ENCODE measurements around the gene KHDRBS2. TPM values are rescaled to one million over a fixed set of nuclear protein-coding genes. Genes with fewer than 3 reads are reported as not detected.

The KHDRBS2 gene
- total RNA-seq, 1 donor = not detected

DNA sequence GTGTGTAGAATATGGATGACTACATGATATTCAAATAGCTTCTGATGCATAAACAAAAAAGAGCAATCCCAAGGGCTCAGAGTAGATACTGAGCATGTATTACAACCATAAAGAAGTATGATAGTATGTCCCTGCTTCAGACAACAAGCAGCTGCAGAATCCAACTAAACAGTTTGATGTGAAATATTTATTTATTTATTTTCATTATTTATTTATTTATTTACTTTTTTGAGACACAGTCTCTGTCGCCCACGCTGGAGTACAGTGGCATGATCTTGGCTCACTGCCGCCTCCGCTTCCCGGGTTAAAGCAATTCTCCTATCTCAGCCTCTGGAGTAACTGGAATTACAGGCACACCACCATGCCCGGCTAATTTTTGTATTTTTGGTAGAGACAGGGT is 384.3 kb downstream of the KHDRBS2 start:
- H3K4me3 ChIP-seq (ENCODE audit: low read depth, low read length) = no peak overlapping the region
- TF ChIP-seq, protein P1, sequence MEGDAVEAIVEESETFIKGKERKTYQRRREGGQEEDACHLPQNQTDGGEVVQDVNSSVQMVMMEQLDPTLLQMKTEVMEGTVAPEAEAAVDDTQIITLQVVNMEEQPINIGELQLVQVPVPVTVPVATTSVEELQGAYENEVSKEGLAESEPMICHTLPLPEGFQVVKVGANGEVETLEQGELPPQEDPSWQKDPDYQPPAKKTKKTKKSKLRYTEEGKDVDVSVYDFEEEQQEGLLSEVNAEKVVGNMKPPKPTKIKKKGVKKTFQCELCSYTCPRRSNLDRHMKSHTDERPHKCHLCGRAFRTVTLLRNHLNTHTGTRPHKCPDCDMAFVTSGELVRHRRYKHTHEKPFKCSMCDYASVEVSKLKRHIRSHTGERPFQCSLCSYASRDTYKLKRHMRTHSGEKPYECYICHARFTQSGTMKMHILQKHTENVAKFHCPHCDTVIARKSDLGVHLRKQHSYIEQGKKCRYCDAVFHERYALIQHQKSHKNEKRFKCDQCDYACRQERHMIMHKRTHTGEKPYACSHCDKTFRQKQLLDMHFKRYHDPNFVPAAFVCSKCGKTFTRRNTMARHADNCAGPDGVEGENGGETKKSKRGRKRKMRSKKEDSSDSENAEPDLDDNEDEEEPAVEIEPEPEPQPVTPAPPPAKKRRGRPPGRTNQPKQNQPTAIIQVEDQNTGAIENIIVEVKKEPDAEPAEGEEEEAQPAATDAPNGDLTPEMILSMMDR (IDR thresholded peaks at IDR 0.05; ENCODE audit: insufficient read depth, low read depth, low read length) = no peak
- no peak for DNase-seq (ENCODE audit: low read depth)

DNA sequence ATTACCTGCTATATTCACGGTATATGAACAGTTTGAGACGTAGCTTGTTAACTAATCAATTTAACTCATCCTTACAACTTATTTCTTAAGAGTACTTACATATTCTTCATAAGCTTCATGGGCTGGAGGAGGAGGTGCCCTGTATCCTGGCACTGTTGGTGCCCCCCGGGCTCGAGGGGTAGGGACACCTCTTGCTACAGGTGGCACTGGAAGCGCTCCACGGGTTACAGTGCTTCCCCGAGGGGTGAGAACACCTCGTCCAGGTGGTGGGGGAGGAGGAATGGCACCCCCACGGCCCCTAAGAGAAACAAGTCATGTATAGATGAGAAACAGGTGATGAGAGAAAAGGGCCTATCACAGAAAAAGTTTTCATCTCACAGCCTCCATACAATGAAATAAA is 391.5 kb downstream of the KHDRBS2 start:
- DNase-seq (ENCODE audit: low read depth) = no peak
- no peak overlapping the region for H3K4me3 ChIP-seq (ENCODE audit: low read depth, low read length)
- TF ChIP-seq, protein P1 (IDR thresholded peaks at IDR 0.05; ENCODE audit: insufficient read depth, low read depth, low read length) = no peak

DNA sequence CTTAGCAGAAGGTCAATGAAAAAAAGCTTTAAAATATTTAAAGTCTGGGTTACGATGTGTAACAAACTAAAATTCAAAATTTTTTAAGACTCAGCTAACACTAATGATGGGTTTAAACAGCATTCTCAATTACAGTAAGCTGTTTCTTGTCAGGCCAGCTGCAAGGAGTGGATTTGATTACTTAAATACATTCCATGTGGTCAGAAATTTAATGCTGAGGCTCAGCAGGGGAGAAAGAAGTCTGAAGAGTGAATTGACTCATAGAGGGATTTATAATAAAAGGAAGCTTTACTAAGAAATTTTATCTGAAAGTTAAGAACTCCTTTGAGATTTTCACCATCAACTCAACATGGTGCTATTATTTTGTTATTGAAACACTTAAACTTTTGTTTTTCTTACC is 398.6 kb downstream of the KHDRBS2 start:
- H3K4me3 ChIP-seq (ENCODE audit: low read depth, low read length) = no peak overlapping the region
- peak; percentile 1 for DNase-seq (ENCODE audit: low read depth)
- TF ChIP-seq, protein P1 (IDR thresholded peaks at IDR 0.05; ENCODE audit: insufficient read depth, low read depth, low read length) = no peak

DNA sequence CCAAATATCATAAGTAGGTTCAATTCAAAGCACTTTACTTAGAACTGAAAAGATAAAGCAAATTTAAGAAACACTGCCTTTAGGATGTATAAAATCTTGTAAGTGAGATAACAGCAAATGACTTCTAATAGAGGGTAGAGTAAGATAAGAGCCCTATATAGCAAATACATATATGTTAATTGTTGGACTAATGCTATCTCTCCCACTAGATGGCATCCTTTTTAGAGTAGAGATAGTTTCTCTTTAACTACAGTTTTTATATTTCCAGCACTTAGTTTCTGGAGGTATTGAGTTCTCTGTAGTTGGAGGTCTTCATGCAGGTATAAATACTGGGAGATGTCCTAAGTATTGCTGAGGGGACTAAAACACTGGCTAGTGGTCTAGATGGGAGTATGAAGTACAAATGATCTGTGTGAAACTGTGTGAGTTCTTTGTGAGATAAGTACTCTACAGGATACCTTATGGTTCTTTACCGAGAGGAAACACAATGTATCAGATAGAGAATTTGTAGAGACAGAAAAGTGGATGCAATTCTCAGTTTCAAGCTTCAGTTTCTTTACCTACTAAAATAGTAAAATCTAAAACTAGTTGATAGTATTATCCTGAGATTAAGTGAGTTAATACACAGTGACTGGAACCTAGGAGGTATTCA is 399.3 kb downstream of the KHDRBS2 start:
- TF ChIP-seq, protein P1 (IDR thresholded peaks at IDR 0.05; ENCODE audit: insufficient read depth, low read depth, low read length) = no peak
- no peak overlapping the region for H3K4me3 ChIP-seq (ENCODE audit: low read depth, low read length)

DNA sequence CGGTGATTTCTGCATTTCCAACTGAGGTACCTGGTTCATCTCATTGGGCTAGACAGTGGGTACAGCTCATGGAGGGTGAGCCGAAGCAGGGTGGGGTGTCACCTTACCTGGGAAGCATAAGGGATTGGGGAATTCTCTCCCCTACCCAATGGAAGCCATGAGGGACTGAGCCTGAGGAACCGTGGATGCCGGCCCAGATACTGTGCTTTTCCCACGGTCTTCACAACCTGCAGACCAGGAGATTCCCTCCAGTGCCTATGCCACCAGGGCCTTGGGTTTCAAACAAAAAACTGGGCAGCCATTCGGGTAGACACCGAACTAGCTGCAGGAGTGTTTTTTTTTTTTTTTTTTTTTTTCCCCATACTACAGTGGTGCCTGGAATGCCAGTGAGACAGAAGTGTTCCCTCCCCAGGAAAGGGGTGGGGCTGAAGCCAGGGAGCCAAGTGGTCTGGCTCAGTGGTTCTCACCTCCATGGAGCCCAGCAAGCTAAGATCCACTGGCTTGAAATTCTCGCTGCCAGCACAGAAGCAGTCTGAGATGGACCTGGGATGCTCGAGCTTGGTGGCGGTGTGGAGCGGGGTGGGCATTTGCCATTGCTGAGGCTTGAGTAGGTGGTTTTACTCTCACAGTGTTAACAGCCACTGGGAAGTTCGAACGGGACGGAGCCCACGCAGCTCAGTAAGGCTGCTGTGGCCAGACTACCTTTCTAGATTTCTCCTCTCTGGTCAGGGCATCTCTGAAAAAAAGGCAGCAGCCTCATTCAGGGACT is 416.2 kb downstream of the KHDRBS2 start:
- DNase-seq (ENCODE audit: low read depth) = no peak
- H3K4me3 ChIP-seq (ENCODE audit: low read depth, low read length) = no peak overlapping the region
- TF ChIP-seq, protein P1 (IDR thresholded peaks at IDR 0.05; ENCODE audit: insufficient read depth, low read depth, low read length) = no peak

More for the DNA sequence above, 399.3 kb downstream of the KHDRBS2 start:
- DNase-seq (ENCODE audit: low read depth) = no peak

DNA sequence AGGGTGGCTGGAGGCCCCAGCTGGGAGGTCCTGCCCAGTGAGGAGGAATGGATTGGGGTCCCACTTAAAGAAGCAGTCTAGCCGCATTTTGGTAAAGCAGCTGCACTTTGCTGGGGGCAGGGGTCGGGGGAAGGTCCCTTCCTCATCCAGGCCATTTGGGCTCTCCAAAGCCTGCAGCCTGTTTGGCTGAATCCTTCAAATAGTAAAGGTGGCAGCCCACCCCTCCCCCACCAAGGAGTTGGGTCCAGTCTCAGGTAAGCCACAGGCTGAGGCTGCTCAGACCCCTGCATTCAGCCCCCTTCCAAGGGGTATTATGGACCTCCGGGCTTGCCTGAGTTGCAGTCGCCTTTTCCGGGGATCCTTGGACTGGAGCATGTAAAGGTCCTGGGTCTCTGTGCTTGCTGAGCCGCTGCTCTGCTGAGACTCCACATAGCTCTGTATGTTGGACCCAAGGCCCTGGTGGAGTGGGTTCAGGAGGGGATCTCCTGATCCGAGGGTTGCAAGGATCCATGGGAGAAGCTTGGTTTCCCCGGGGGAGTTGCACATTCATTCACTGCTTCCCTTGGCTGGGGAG is 417.4 kb downstream of the KHDRBS2 start:
- no peak overlapping the region for H3K4me3 ChIP-seq (ENCODE audit: low read depth, low read length)
- no peak for DNase-seq (ENCODE audit: low read depth)
- TF ChIP-seq, protein P1 (IDR thresholded peaks at IDR 0.05; ENCODE audit: insufficient read depth, low read depth, low read length) = no peak
